ACHN (cell line): ENCODE results near the gene MINDY4.
A peak's percentile ranks its signal among the peaks of the same experiment; 100 is the strongest.

Experiments used
- DNase-seq: peaks from one replicate; pipeline ENCODE4 v3.0.0-alpha.2; 2015
- in situ Hi-C: cut with HindIII; loops from 2 replicates; pipeline ENCODE4 v1.10.0; 2017; ENCODE audit warnings: low sequenced_read_pairs, low pct_ligation_motif_present, low pct_unique_long_range_greater_than_20kb

Gene MINDY4

GRCh38 chr7:30771174-30771879 is at the start of gene MINDY4:
MINDY4 (plus strand) TSS chr7:30771417; CDS start chr7:30771494, 77 bp downstream.
- peak; percentile 89 for DNase-seq
- in situ Hi-C loops, result no loop called here

- no peak for DNase-seq
- in situ Hi-C loops, result no loop called here
These were observed 49.0 kb upstream of the MINDY4 start for GRCh38 chr7:30722187-30722586.

DNA sequence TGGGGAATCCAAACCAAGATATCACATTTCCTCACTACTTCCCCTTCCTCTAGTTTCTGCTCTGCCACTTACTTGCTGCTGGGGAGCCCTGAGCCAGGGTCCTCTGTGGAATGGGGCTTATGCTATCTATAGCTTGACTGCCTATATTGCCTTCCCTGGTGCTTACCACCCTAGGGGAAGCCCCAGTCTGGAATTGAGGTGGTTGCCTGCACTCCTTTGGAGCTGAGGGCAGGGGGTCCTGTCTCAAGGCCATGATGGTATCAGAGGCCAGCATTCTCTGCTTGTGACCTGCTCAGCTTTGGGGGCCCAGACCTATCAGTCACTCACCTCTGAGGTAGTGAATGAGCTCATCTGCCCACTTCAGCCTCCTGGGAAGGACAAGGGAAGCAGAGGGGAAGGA is 48.5 kb upstream of the MINDY4 start:
- DNase-seq, result no peak
- in situ Hi-C loops, result no loop called here

GRCh38 chr7:30723776-30724175 is 47.4 kb upstream of the MINDY4 start:
- in situ Hi-C loops, result no loop called here
- no peak for DNase-seq

GRCh38 chr7:30726296-30727006 is 44.8 kb upstream of the MINDY4 start:
- in situ Hi-C loops, result no loop called here
- DNase-seq, result no peak

DNA sequence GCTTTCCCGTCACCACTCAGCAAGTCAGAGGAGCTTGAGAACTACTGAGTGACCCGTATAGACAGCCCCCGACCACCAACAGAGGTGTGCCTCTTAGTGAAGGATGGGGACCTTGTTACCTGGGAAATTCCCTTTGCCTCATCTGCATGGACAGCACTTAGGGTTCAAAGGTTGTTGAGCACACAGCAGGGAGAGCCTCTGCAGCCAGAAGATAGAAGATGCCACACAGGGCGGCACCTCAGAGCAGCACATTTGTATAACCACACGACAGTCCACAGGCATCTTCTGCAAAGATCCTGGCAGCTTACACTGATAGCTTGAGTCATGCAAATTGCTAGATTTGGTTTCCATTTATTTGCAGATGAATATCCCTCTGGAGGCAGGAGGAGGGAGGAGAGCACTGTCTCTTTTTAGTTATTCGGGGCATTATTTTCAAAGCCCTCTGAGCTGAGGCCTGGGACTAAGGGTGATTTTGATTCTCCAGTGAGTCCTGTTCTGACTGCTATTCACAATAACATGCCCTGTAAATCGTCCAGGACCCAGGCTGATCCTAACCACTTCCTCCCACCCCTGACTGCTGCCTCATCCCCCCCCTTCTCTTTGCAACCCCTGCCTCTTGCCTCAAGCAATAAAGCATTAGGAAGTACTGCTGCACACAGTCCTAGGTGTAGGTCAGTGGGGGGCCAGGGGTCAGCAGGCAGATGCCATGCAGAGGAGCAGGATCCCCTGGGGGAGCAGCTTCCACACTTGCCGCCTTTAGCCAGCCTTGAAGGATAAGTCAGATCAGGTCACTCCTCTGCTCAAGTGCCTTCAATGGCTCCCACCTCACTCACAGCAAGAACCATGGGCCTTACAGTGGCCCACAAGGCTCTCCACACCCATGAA is 43.9 kb upstream of the MINDY4 start:
- in situ Hi-C loops, result no loop called here
- DNase-seq, result no peak

GRCh38 chr7:30728591-30729100 is 42.6 kb upstream of the MINDY4 start:
- in situ Hi-C loops, result no loop called here
- no peak for DNase-seq

DNA sequence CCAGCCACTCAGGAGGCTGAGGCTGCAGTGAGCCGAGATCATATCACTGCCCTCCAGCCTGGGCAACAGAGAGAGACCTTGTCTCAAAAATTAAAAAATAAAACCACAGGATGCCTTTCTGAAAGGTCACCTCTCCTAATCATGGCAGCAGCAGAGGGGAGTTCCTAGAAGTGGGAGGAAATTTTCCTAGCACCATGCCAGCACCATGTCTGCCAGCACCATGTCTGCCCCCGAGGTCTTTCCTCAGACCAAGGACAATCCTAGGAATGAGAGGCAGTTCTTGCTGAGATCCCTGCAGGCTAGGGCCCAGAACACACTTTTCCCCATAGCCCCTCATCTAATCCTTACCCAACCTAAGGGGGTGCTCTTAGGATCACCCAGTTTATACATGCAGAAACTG is 41.6 kb upstream of the MINDY4 start:
- in situ Hi-C loops, result no loop called here
- no peak for DNase-seq

- DNase-seq, result no peak
- in situ Hi-C loops, result no loop called here
These were observed 41.1 kb upstream of the MINDY4 start for GRCh38 chr7:30730097-30730496.

DNA sequence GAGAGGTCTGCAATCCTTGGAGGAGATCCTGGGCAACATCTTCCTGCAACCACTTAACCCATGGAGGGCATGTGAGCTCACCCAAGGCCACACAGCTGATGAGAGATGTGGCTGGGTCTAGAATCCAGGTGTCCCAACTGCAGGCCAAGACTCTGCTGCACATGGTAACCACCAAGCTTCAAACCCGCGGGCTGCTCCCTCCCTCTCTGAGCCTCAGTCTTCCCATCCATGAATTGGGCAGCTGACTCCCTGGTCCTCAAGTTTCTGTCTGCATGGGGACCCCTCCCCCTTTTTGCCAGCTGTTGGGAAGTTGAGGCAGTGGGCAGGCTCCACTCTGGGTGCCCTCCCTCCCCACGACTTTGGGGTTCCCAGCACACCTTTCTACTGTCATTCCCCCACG is 40.2 kb upstream of the MINDY4 start:
- in situ Hi-C loops, result no loop called here
- no peak for DNase-seq

- no peak for DNase-seq
These were observed 39.6 kb upstream of the MINDY4 start for GRCh38 chr7:30731581-30731980.

DNA sequence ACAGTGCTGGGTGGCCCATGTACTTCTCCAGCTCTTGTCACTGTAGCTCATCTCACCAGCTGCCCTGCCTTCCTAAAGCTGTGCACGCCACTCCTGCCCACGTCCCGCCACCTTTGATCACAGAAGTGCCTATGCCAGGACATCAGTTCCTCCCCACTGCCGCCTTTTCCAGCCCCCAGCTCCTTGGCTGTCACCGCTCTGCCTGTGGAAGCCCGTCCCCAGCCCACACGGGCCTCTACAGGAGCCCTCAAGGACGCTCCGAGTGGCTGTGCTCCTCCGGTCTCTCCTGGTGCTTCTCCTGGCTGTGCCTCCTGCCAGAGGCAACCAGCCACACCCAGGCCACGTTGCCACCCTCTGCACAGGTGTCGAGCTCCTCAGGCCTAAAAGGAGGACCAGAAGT is 38.6 kb upstream of the MINDY4 start:
- in situ Hi-C loops, result no loop called here
- no peak for DNase-seq

More at GRCh38 chr7:30731581-30731980, 39.6 kb upstream of the MINDY4 start:
- in situ Hi-C loops, result no loop called here

GRCh38 chr7:30733216-30733615 is 38.0 kb upstream of the MINDY4 start:
- in situ Hi-C loops, result no loop called here

DNA sequence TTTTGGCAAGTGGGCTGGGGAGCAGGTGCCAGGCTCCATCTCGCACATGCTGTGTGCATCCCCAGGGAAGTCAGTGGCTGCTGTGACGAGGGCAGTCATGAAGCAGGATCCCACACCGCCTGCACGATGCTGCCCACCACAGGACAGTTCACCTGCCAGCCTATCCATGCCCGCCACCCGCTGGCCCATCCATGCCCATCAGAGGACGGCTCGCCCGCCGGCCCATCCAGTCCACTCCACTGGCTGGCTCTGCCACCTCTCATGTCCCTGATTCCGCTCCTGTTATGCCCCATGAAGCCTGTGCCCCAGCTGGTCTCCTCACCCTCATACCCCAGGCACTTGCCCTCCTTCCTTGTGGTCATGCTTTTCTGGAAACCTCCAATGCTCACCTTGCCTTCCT is 37.5 kb upstream of the MINDY4 start:
- in situ Hi-C loops, result no loop called here
- no peak for DNase-seq

More at GRCh38 chr7:30733216-30733615, 38.0 kb upstream of the MINDY4 start:
- no peak for DNase-seq

DNA sequence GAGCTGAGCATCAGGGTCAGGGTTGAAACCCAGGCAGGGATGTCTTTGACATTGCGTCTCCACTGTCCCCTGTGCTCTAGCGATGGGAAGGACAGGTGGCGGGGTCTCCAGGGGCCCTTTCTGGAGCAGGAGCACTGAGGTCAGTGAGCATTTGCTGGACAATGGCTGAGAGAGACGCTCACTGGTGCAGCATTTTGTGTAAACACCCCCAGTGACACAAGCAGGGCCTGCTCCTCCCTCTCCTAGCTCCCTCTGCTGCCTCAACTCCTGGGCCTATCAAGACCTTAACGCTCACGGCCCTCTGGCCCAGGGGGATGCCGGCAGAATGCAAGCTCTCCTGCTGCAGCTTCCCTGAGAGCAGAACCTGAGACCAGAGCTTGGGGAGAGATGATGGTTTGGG is 36.7 kb upstream of the MINDY4 start:
- no peak for DNase-seq
- in situ Hi-C loops, result no loop called here

GRCh38 chr7:30735631-30736030 is 35.6 kb upstream of the MINDY4 start:
- DNase-seq, result no peak
- in situ Hi-C loops, result no loop called here

- no peak for DNase-seq
- in situ Hi-C loops, result no loop called here
These were observed 34.9 kb upstream of the MINDY4 start for GRCh38 chr7:30736291-30736690.

GRCh38 chr7:30738026-30738915 is 32.9 kb upstream of the MINDY4 start:
- no peak for DNase-seq
- in situ Hi-C loops, result no loop called here
